GM18511 (cell line): ENCODE data around the gene SPINT4.
"Not testable (repeated sequence)": the region's sequence is repeated elsewhere in the genome, so short reads cannot be mapped to it uniquely, and the experiment has no call there.

Experiments
- ATAC-seq: cut with Tn5 transposase; IDR thresholded peaks from one replicate; pipeline ENCODE4 v1.9.1; 2021; ENCODE audit warnings: mild to moderate bottlenecking, moderate library complexity; ENCODE audit not compliant: unreplicated experiment

SPINT4 gene

GRCh38 chr20:45722047-45722446, at the start of gene SPINT4:
SPINT4 (plus strand) TSS chr20:45722347; CDS start chr20:45722368, 21 bp downstream.
- no peak for ATAC-seq

- no peak for ATAC-seq
Observed at GRCh38 chr20:45672765-45673164, 49.4 kb upstream of the SPINT4 start.

GRCh38 chr20:45679650-45680049, 42.5 kb upstream of the SPINT4 start:
- ATAC-seq, result no peak

GRCh38 chr20:45685896-45686295, 36.3 kb upstream of the SPINT4 start:
- ATAC-seq, result no peak

- not testable (repeated sequence) for ATAC-seq
Observed at GRCh38 chr20:45693346-45693745, 28.8 kb upstream of the SPINT4 start.

- ATAC-seq, result no peak
Observed at GRCh38 chr20:45695496-45695895, 26.7 kb upstream of the SPINT4 start.

- no peak for ATAC-seq
Observed at GRCh38 chr20:45701104-45701503, 21.0 kb upstream of the SPINT4 start.

- no peak for ATAC-seq
Observed at GRCh38 chr20:45701873-45702272, 20.3 kb upstream of the SPINT4 start, which contains the start of gene WFDC13. WFDC13 (plus strand) TSS chr20:45702038; CDS start chr20:45702124, 86 bp downstream.

- ATAC-seq, result no peak
Observed at GRCh38 chr20:45704969-45705637, 17.0 kb upstream of the SPINT4 start, which contains the start of gene WFDC10B. WFDC10B (minus strand) TSS chr20:45705019; CDS start chr20:45685992, 19,027 bp downstream.

GRCh38 chr20:45716141-45716688, 5.9 kb upstream of the SPINT4 start:
- not testable (repeated sequence) for ATAC-seq

GRCh38 chr20:45725134-45725533, 3.0 kb downstream of the SPINT4 start:
- no peak for ATAC-seq

GRCh38 chr20:45727044-45727443, 4.9 kb downstream of the SPINT4 start:
- no peak for ATAC-seq

GRCh38 chr20:45732199-45732598, 10.1 kb downstream of the SPINT4 start:
- no peak for ATAC-seq

GRCh38 chr20:45735552-45735951, 13.4 kb downstream of the SPINT4 start:
- ATAC-seq, result no peak

GRCh38 chr20:45735988-45736387, 13.8 kb downstream of the SPINT4 start:
- ATAC-seq, result no peak

GRCh38 chr20:45742596-45742995, 20.4 kb downstream of the SPINT4 start:
- ATAC-seq, result no peak

- ATAC-seq, result no peak
Observed at GRCh38 chr20:45745015-45745414, 22.9 kb downstream of the SPINT4 start.

- ATAC-seq, result no peak
Observed at GRCh38 chr20:45751721-45752120, 29.6 kb downstream of the SPINT4 start.

GRCh38 chr20:45752746-45753145, 30.6 kb downstream of the SPINT4 start:
- no peak for ATAC-seq

- ATAC-seq, result no peak
Observed at GRCh38 chr20:45758096-45758495, 35.9 kb downstream of the SPINT4 start.

GRCh38 chr20:45759921-45760320, 37.8 kb downstream of the SPINT4 start:
- not testable (repeated sequence) for ATAC-seq

GRCh38 chr20:45761966-45762365, 39.8 kb downstream of the SPINT4 start:
- not testable (repeated sequence) for ATAC-seq
